ENCODE results near the gene OR2T3. TPM values are rescaled to one million over a fixed set of nuclear protein-coding genes. Genes with fewer than 3 reads are reported as not detected.
"Not testable (repeated sequence)": the region's sequence is repeated elsewhere in the genome, so short reads cannot be mapped to it uniquely, and the experiment has no call there.

Gene OR2T3
- total RNA-seq, 1 experiment from 2014 or later = not detected

DNA sequence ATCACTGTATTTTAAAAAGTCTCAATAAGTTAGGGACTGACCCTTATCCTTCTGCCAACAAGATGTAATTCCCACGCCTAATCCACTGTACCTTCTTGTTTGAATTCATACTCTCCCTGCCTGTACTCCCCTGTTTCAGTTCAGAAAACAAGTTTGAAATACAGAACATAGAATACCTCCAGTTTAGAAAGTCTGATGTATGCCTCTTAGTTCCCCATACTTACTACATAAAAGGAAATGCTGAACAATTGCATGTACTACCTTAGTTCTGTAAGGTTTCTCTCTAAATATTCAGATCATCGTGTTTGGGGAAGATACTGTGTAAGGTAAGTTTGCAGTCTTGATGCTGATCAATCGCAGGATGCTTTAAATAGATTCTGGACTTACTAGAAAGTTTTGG lies 36.8 kb upstream of the OR2T3 start:
- CTCF ChIA-PET; H3K27ac ChIP-seq; BruUV-seq (replicated peaks); POLR2A ChIA-PET (ENCODE audit: unreplicated experiment); H3K4me1 ChIP-seq (replicated peaks; ENCODE audit: insufficient read depth); H3K9me3 ChIP-seq (ENCODE audit: insufficient read depth, low read depth); H3K79me2 ChIP-seq (ENCODE audit: low read depth); H3K4me2 ChIP-seq; H3K9me2 ChIP-seq (ENCODE audit: insufficient read depth); DNase-seq; H3K4me3 ChIP-seq; H3K36me3 ChIP-seq (ENCODE audit: low read depth); H4K20me1 ChIP-seq (ENCODE audit: insufficient read depth); H3K27me3 ChIP-seq (ENCODE audit: insufficient read depth, low read depth); intact Hi-C loops (cut with micrococcal nuclease; ENCODE audit: unreplicated experiment); H3F3A ChIP-seq (ENCODE audit: insufficient read depth, low read depth); H2AFZ ChIP-seq: not testable (repeated sequence)

DNA sequence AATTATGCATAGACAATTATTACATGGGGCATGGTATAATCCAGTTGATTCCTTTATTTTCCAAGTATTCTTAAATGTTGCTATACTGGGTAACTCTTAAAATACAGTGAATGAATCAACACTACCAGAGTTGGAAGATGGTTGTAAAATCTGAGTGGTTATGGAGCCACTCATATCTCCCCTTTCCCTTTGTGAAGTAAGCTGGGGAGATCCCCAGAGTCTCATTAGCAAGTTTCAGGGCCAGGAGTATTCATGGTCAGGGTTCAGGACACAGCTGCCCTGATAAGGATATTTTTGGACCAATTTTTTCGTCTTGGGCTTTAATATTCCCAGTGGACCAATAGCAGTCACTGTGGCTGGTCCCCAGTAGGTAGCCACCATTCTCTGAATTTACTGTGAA lies 34.5 kb upstream of the OR2T3 start:
- DNase-seq; CTCF ChIA-PET; intact Hi-C loops (cut with micrococcal nuclease; ENCODE audit: unreplicated experiment); H3K36me3 ChIP-seq (ENCODE audit: low read depth); H3K4me1 ChIP-seq (replicated peaks; ENCODE audit: insufficient read depth); H3K9me3 ChIP-seq (ENCODE audit: insufficient read depth, low read depth); H3K9me2 ChIP-seq (ENCODE audit: insufficient read depth); H3K27me3 ChIP-seq (ENCODE audit: insufficient read depth, low read depth); POLR2A ChIA-PET (ENCODE audit: unreplicated experiment); H3K4me3 ChIP-seq; H4K20me1 ChIP-seq (ENCODE audit: insufficient read depth); H3K27ac ChIP-seq; H3F3A ChIP-seq (ENCODE audit: insufficient read depth, low read depth); H3K4me2 ChIP-seq; H3K79me2 ChIP-seq (ENCODE audit: low read depth); H2AFZ ChIP-seq; BruUV-seq (replicated peaks): not testable (repeated sequence)

GRCh38 chr1:248439283-248439682 lies 33.9 kb upstream of the OR2T3 start:
- not testable (repeated sequence) for BruUV-seq (replicated peaks)

DNA sequence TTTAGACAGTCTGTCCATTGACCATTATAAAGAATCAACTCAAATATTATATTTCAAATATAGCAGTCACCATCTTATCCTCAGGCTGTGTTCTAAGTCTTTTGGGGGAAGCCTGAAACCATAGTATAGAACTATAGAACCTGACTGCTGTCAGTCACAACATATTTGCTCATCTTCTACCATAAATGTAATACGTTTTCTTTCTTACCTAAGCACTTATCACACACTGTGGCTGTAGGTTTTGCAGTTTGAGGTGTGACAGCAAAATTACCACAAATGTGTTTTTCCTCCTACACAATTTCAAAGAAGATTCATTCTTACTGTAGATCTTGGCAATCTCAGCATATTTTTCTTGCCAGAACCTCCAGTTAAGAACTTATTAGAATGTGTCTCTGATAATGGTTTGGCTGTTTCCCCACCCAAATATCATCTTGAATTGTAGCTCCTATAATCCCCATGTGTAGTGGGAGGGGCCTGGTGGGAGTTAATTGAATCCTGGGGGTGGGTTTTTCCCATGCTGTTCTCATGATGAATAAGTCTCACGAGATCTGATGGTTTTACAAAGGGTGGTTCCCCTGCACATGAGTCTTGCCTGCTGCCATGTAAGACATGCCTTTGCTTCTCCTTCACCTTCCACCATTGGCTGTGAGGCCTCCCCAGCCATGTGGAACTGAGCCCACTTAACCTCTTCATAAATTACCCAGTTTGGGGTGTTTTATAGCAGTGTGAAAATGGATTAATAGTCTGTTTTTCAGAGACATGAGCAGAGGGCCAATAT lies 30.5 kb upstream of the OR2T3 start:
- H3K9me2 ChIP-seq (ENCODE audit: insufficient read depth); DNase-seq; H3F3A ChIP-seq (ENCODE audit: insufficient read depth, low read depth); H3K4me1 ChIP-seq (replicated peaks; ENCODE audit: insufficient read depth); H3K27me3 ChIP-seq (ENCODE audit: insufficient read depth, low read depth); H3K79me2 ChIP-seq (ENCODE audit: low read depth); H2AFZ ChIP-seq; H3K4me2 ChIP-seq; H3K4me3 ChIP-seq; H3K27ac ChIP-seq; BruUV-seq (replicated peaks); H4K20me1 ChIP-seq (ENCODE audit: insufficient read depth); H3K36me3 ChIP-seq (ENCODE audit: low read depth); intact Hi-C loops (cut with micrococcal nuclease; ENCODE audit: unreplicated experiment); H3K9me3 ChIP-seq (ENCODE audit: insufficient read depth, low read depth); CTCF ChIA-PET; POLR2A ChIA-PET (ENCODE audit: unreplicated experiment): not testable (repeated sequence)

More at GRCh38 chr1:248439283-248439682, 33.9 kb upstream of the OR2T3 start:
- H3K4me1 ChIP-seq (replicated peaks; ENCODE audit: insufficient read depth); CTCF ChIA-PET; H3K27me3 ChIP-seq (ENCODE audit: insufficient read depth, low read depth); H3K79me2 ChIP-seq (ENCODE audit: low read depth); H3K4me2 ChIP-seq; H3K36me3 ChIP-seq (ENCODE audit: low read depth); H3K4me3 ChIP-seq; DNase-seq; H3K27ac ChIP-seq; H2AFZ ChIP-seq; H3K9me3 ChIP-seq (ENCODE audit: insufficient read depth, low read depth); H3F3A ChIP-seq (ENCODE audit: insufficient read depth, low read depth); H3K9me2 ChIP-seq (ENCODE audit: insufficient read depth); intact Hi-C loops (cut with micrococcal nuclease; ENCODE audit: unreplicated experiment); H4K20me1 ChIP-seq (ENCODE audit: insufficient read depth); POLR2A ChIA-PET (ENCODE audit: unreplicated experiment): not testable (repeated sequence)

DNA sequence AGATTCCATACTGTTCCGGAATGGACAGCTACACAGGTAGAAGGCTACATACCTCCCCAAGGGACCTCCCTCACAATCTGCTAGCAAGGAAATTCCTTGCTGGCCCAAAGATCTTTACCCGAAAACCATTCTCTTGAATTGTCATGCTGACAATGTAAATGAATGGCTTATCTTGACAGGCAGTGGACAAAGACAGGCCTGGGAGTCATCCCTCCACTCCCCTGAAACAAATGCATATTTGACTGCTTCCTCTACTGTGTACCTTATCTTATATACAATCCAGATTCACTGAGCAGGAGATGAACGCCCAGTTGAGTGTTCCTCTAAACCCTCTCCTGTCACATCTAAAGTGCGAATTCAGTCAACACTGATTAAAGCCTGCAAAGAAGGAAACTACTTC lies 28.5 kb upstream of the OR2T3 start:
- H3K36me3 ChIP-seq (ENCODE audit: low read depth); H3K4me3 ChIP-seq; H3K79me2 ChIP-seq (ENCODE audit: low read depth); H2AFZ ChIP-seq; H3K9me2 ChIP-seq (ENCODE audit: insufficient read depth); H3K4me2 ChIP-seq; POLR2A ChIA-PET (ENCODE audit: unreplicated experiment); BruUV-seq (replicated peaks); DNase-seq; H3K27me3 ChIP-seq (ENCODE audit: insufficient read depth, low read depth); H3K27ac ChIP-seq; H4K20me1 ChIP-seq (ENCODE audit: insufficient read depth); CTCF ChIA-PET; H3F3A ChIP-seq (ENCODE audit: insufficient read depth, low read depth); intact Hi-C loops (cut with micrococcal nuclease; ENCODE audit: unreplicated experiment); H3K9me3 ChIP-seq (ENCODE audit: insufficient read depth, low read depth); H3K4me1 ChIP-seq (replicated peaks; ENCODE audit: insufficient read depth): not testable (repeated sequence)

GRCh38 chr1:248445399-248445798 lies 27.8 kb upstream of the OR2T3 start, which contains the start of gene OR2T2:
Gene OR2T2 (plus strand): TSS chr1:248445637. CDS start chr1:248452798, 7,161 bp downstream.
- H3K27ac ChIP-seq; H2AFZ ChIP-seq; POLR2A ChIA-PET (ENCODE audit: unreplicated experiment); H3K4me2 ChIP-seq; H3K4me1 ChIP-seq (replicated peaks; ENCODE audit: insufficient read depth); CTCF ChIA-PET; intact Hi-C loops (cut with micrococcal nuclease; ENCODE audit: unreplicated experiment); H3K9me2 ChIP-seq (ENCODE audit: insufficient read depth); H3K4me3 ChIP-seq; H3K79me2 ChIP-seq (ENCODE audit: low read depth); DNase-seq; BruUV-seq (replicated peaks); H3K9me3 ChIP-seq (ENCODE audit: insufficient read depth, low read depth); H3K36me3 ChIP-seq (ENCODE audit: low read depth); H3K27me3 ChIP-seq (ENCODE audit: insufficient read depth, low read depth); H3F3A ChIP-seq (ENCODE audit: insufficient read depth, low read depth); H4K20me1 ChIP-seq (ENCODE audit: insufficient read depth): not testable (repeated sequence)

- H3K79me2 ChIP-seq (ENCODE audit: low read depth); H3K4me2 ChIP-seq; intact Hi-C loops (cut with micrococcal nuclease; ENCODE audit: unreplicated experiment); DNase-seq; BruUV-seq (replicated peaks); H3K4me3 ChIP-seq; CTCF ChIA-PET; H3K27me3 ChIP-seq (ENCODE audit: insufficient read depth, low read depth); POLR2A ChIA-PET (ENCODE audit: unreplicated experiment); H3K4me1 ChIP-seq (replicated peaks; ENCODE audit: insufficient read depth); H3K27ac ChIP-seq; H3K9me3 ChIP-seq (ENCODE audit: insufficient read depth, low read depth); H4K20me1 ChIP-seq (ENCODE audit: insufficient read depth); H3F3A ChIP-seq (ENCODE audit: insufficient read depth, low read depth); H3K36me3 ChIP-seq (ENCODE audit: low read depth); H2AFZ ChIP-seq; H3K9me2 ChIP-seq (ENCODE audit: insufficient read depth): not testable (repeated sequence)
Observed at GRCh38 chr1:248448409-248449074, 24.6 kb upstream of the OR2T3 start.

All from PC-9 (cell line).